ENCODE results near the gene RBFOX2.
A peak's percentile ranks its signal among the peaks of the same experiment; 100 is the strongest.

RBFOX2 gene

GRCh38 chr22:35782504-35782903, 246.1 kb downstream of the RBFOX2 start:
- peaks cover 0 to 5% of the 10 kb centered on the region in 2 donors for H3K36me3 ChIP-seq (ENCODE audit: control insufficient read depth in 2 of 2, insufficient read depth in 2 of 2, low read length in 2 of 2)
- no peaks in the 10 kb centered on the region for H3K4me1 ChIP-seq (ENCODE audit: control insufficient read depth in 2 of 2, insufficient read depth in 2 of 2, low read length in 2 of 2)
- H3K9ac ChIP-seq (ENCODE audit: low read depth in 1 of 2, low read length in 2 of 2), result no peak overlapping the region
- no peak overlapping the region for H3K4me3 ChIP-seq (ENCODE audit: low read length in 2 of 2)
- no peaks in the 10 kb centered on the region for H3K27me3 ChIP-seq (ENCODE audit: control insufficient read depth in 2 of 2, insufficient read depth in 2 of 2, low read length in 2 of 2)
- H3K27ac ChIP-seq (ENCODE audit: low read depth in 2 of 2, low read length in 2 of 2), result no peak overlapping the region
- H3K9me3 ChIP-seq (ENCODE audit: control insufficient read depth in 2 of 2, low read length in 2 of 2), result no peaks in the 10 kb centered on the region

GRCh38 chr22:35781898-35782297, 246.7 kb downstream of the RBFOX2 start:
- H3K27ac ChIP-seq (ENCODE audit: low read depth in 2 of 2, low read length in 2 of 2), result no peak overlapping the region
- no peak overlapping the region for H3K9ac ChIP-seq (ENCODE audit: low read depth in 1 of 2, low read length in 2 of 2)
- no peaks in the 10 kb centered on the region for H3K4me1 ChIP-seq (ENCODE audit: control insufficient read depth in 2 of 2, insufficient read depth in 2 of 2, low read length in 2 of 2)
- peaks cover 0 to 5% of the 10 kb centered on the region in 2 donors for H3K36me3 ChIP-seq (ENCODE audit: control insufficient read depth in 2 of 2, insufficient read depth in 2 of 2, low read length in 2 of 2)
- H3K27me3 ChIP-seq (ENCODE audit: control insufficient read depth in 2 of 2, insufficient read depth in 2 of 2, low read length in 2 of 2), result no peaks in the 10 kb centered on the region
- no peak overlapping the region for H3K4me3 ChIP-seq (ENCODE audit: low read length in 2 of 2)
- no peaks in the 10 kb centered on the region for H3K9me3 ChIP-seq (ENCODE audit: control insufficient read depth in 2 of 2, low read length in 2 of 2)

GRCh38 chr22:35777335-35777975, 251.2 kb downstream of the RBFOX2 start:
- Histone ChIP-seq H3K27ac (ENCODE audit: low read depth in 2 of 2, low read length in 2 of 2) (no peak overlapping the region), H3K9me3 (ENCODE audit: control insufficient read depth in 2 of 2, low read length in 2 of 2) (no peaks in the 10 kb centered on the region), H3K27me3 (ENCODE audit: control insufficient read depth in 2 of 2, insufficient read depth in 2 of 2, low read length in 2 of 2) (no peaks in the 10 kb centered on the region), H3K36me3 (ENCODE audit: control insufficient read depth in 2 of 2, insufficient read depth in 2 of 2, low read length in 2 of 2) (peaks cover 0 to 5% of the 10 kb centered on the region in 2 donors), H3K4me1 (ENCODE audit: control insufficient read depth in 2 of 2, insufficient read depth in 2 of 2, low read length in 2 of 2) (no peaks in the 10 kb centered on the region), H3K4me3 (ENCODE audit: low read length in 2 of 2) (no peak overlapping the region), H3K9ac (ENCODE audit: low read depth in 1 of 2, low read length in 2 of 2) (no peak overlapping the region)

GRCh38 chr22:35775339-35775738, 253.3 kb downstream of the RBFOX2 start:
- Histone ChIP-seq H3K4me1 (ENCODE audit: control insufficient read depth in 2 of 2, insufficient read depth in 2 of 2, low read length in 2 of 2) (no peaks in the 10 kb centered on the region), H3K36me3 (ENCODE audit: control insufficient read depth in 2 of 2, insufficient read depth in 2 of 2, low read length in 2 of 2) (peaks cover 0 to 4% of the 10 kb centered on the region in 2 donors), H3K9ac (ENCODE audit: low read depth in 1 of 2, low read length in 2 of 2) (no peak overlapping the region), H3K27ac (ENCODE audit: low read depth in 2 of 2, low read length in 2 of 2) (no peak overlapping the region), H3K9me3 (ENCODE audit: control insufficient read depth in 2 of 2, low read length in 2 of 2) (no peaks in the 10 kb centered on the region), H3K4me3 (ENCODE audit: low read length in 2 of 2) (no peak overlapping the region), H3K27me3 (ENCODE audit: control insufficient read depth in 2 of 2, insufficient read depth in 2 of 2, low read length in 2 of 2) (no peaks in the 10 kb centered on the region)

GRCh38 chr22:35769974-35770373, 258.6 kb downstream of the RBFOX2 start:
- Histone ChIP-seq H3K27me3 (ENCODE audit: control insufficient read depth in 2 of 2, insufficient read depth in 2 of 2, low read length in 2 of 2) (no peaks in the 10 kb centered on the region), H3K9me3 (ENCODE audit: control insufficient read depth in 2 of 2, low read length in 2 of 2) (no peaks in the 10 kb centered on the region), H3K4me3 (ENCODE audit: low read length in 2 of 2) (no peak overlapping the region), H3K27ac (ENCODE audit: low read depth in 2 of 2, low read length in 2 of 2) (no peak overlapping the region), H3K9ac (ENCODE audit: low read depth in 1 of 2, low read length in 2 of 2) (no peak overlapping the region), H3K36me3 (ENCODE audit: control insufficient read depth in 2 of 2, insufficient read depth in 2 of 2, low read length in 2 of 2) (peaks cover 0 to 4% of the 10 kb centered on the region in 2 donors), H3K4me1 (ENCODE audit: control insufficient read depth in 2 of 2, insufficient read depth in 2 of 2, low read length in 2 of 2) (no peaks in the 10 kb centered on the region)

- no peak overlapping the region for H3K9ac ChIP-seq (ENCODE audit: low read depth in 1 of 2, low read length in 2 of 2)
- H3K4me3 ChIP-seq (ENCODE audit: low read length in 2 of 2), result no peak overlapping the region
- H3K27me3 ChIP-seq (ENCODE audit: control insufficient read depth in 2 of 2, insufficient read depth in 2 of 2, low read length in 2 of 2), result no peaks in the 10 kb centered on the region
- peak overlapping the region in 1 of 2 donors; percentile 15 for H3K27ac ChIP-seq (ENCODE audit: low read depth in 2 of 2, low read length in 2 of 2)
- no peaks in the 10 kb centered on the region for H3K4me1 ChIP-seq (ENCODE audit: control insufficient read depth in 2 of 2, insufficient read depth in 2 of 2, low read length in 2 of 2)
- peaks cover 0 to 4% of the 10 kb centered on the region in 2 donors for H3K36me3 ChIP-seq (ENCODE audit: control insufficient read depth in 2 of 2, insufficient read depth in 2 of 2, low read length in 2 of 2)
- no peaks in the 10 kb centered on the region for H3K9me3 ChIP-seq (ENCODE audit: control insufficient read depth in 2 of 2, low read length in 2 of 2)
These were observed 261.7 kb downstream of the RBFOX2 start for GRCh38 chr22:35766654-35767580.

- Histone ChIP-seq H3K9ac (ENCODE audit: low read depth in 1 of 2, low read length in 2 of 2) (no peak overlapping the region), H3K27ac (ENCODE audit: low read depth in 2 of 2, low read length in 2 of 2) (no peak overlapping the region), H3K36me3 (ENCODE audit: control insufficient read depth in 2 of 2, insufficient read depth in 2 of 2, low read length in 2 of 2) (peaks cover 11 to 14% of the 10 kb centered on the region in 2 donors), H3K9me3 (ENCODE audit: control insufficient read depth in 2 of 2, low read length in 2 of 2) (no peaks in the 10 kb centered on the region), H3K27me3 (ENCODE audit: control insufficient read depth in 2 of 2, insufficient read depth in 2 of 2, low read length in 2 of 2) (no peaks in the 10 kb centered on the region), H3K4me1 (ENCODE audit: control insufficient read depth in 2 of 2, insufficient read depth in 2 of 2, low read length in 2 of 2) (no peaks in the 10 kb centered on the region), H3K4me3 (ENCODE audit: low read length in 2 of 2) (no peak overlapping the region)
These were observed 267.6 kb downstream of the RBFOX2 start for GRCh38 chr22:35761037-35761436.

GRCh38 chr22:35758394-35758793, 270.2 kb downstream of the RBFOX2 start:
- Histone ChIP-seq H3K27me3 (ENCODE audit: control insufficient read depth in 2 of 2, insufficient read depth in 2 of 2, low read length in 2 of 2) (no peaks in the 10 kb centered on the region), H3K4me1 (ENCODE audit: control insufficient read depth in 2 of 2, insufficient read depth in 2 of 2, low read length in 2 of 2) (no peaks in the 10 kb centered on the region), H3K4me3 (ENCODE audit: low read length in 2 of 2) (no peak overlapping the region), H3K9ac (ENCODE audit: low read depth in 1 of 2, low read length in 2 of 2) (no peak overlapping the region), H3K9me3 (ENCODE audit: control insufficient read depth in 2 of 2, low read length in 2 of 2) (no peaks in the 10 kb centered on the region), H3K36me3 (ENCODE audit: control insufficient read depth in 2 of 2, insufficient read depth in 2 of 2, low read length in 2 of 2) (peaks cover 11 to 17% of the 10 kb centered on the region in 2 donors), H3K27ac (ENCODE audit: low read depth in 2 of 2, low read length in 2 of 2) (no peak overlapping the region)

GRCh38 chr22:35756722-35757121, 271.9 kb downstream of the RBFOX2 start:
- Histone ChIP-seq H3K9ac (ENCODE audit: low read depth in 1 of 2, low read length in 2 of 2) (no peak overlapping the region), H3K9me3 (ENCODE audit: control insufficient read depth in 2 of 2, low read length in 2 of 2) (no peaks in the 10 kb centered on the region), H3K4me3 (ENCODE audit: low read length in 2 of 2) (no peak overlapping the region), H3K27ac (ENCODE audit: low read depth in 2 of 2, low read length in 2 of 2) (no peak overlapping the region), H3K27me3 (ENCODE audit: control insufficient read depth in 2 of 2, insufficient read depth in 2 of 2, low read length in 2 of 2) (no peaks in the 10 kb centered on the region), H3K4me1 (ENCODE audit: control insufficient read depth in 2 of 2, insufficient read depth in 2 of 2, low read length in 2 of 2) (no peaks in the 10 kb centered on the region), H3K36me3 (ENCODE audit: control insufficient read depth in 2 of 2, insufficient read depth in 2 of 2, low read length in 2 of 2) (peaks cover 13 to 21% of the 10 kb centered on the region in 2 donors)

- no peaks in the 10 kb centered on the region for H3K9me3 ChIP-seq (ENCODE audit: control insufficient read depth in 2 of 2, low read length in 2 of 2)
- no peak overlapping the region for H3K9ac ChIP-seq (ENCODE audit: low read depth in 1 of 2, low read length in 2 of 2)
- no peak overlapping the region for H3K4me3 ChIP-seq (ENCODE audit: low read length in 2 of 2)
- H3K36me3 ChIP-seq (ENCODE audit: control insufficient read depth in 2 of 2, insufficient read depth in 2 of 2, low read length in 2 of 2), result peaks cover 8 to 19% of the 10 kb centered on the region in 2 donors
- H3K27me3 ChIP-seq (ENCODE audit: control insufficient read depth in 2 of 2, insufficient read depth in 2 of 2, low read length in 2 of 2), result no peaks in the 10 kb centered on the region
- H3K27ac ChIP-seq (ENCODE audit: low read depth in 2 of 2, low read length in 2 of 2), result no peak overlapping the region
- H3K4me1 ChIP-seq (ENCODE audit: control insufficient read depth in 2 of 2, insufficient read depth in 2 of 2, low read length in 2 of 2), result no peaks in the 10 kb centered on the region
These were observed 273.9 kb downstream of the RBFOX2 start for GRCh38 chr22:35754761-35755160.
